Measurements from ENCODE around the gene NAGA. TPM values are rescaled to one million over a fixed set of nuclear protein-coding genes. Genes with fewer than 3 reads are reported as not detected.

The NAGA gene
- total RNA-seq, 4 donors from 2014 or later = 14.9 to 24.8 (median 19.9) TPM

DNA sequence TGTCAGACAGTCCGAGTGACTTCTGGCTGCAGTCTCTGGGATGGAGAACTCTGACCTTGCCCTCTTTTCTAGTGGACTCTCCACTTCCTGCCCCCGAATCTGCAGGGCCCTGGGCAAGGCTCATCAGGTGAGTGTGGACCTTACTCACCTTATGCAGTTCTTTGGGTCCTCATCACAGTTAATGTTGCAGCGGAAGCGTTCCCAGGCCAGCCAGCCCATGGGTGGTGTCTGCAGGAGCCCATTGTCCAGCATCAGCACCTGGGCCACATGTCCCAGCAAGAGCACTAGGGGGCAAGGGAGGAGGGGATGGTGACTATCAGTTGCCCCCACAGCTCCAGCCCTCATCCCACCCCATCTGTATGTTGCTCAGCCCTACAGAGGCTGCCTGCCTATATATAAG is 2.3 kb downstream of the NAGA start:
- H3K4me3 ChIP-seq = no peak overlapping the region
- H3K4me1 ChIP-seq = peaks cover 7 to 39% (median 12%) of the 10 kb centered on the region in 3 donors
- intact Hi-C loops (cut with DNase I) = no loop called here
- TF ChIP-seq, protein P1, sequence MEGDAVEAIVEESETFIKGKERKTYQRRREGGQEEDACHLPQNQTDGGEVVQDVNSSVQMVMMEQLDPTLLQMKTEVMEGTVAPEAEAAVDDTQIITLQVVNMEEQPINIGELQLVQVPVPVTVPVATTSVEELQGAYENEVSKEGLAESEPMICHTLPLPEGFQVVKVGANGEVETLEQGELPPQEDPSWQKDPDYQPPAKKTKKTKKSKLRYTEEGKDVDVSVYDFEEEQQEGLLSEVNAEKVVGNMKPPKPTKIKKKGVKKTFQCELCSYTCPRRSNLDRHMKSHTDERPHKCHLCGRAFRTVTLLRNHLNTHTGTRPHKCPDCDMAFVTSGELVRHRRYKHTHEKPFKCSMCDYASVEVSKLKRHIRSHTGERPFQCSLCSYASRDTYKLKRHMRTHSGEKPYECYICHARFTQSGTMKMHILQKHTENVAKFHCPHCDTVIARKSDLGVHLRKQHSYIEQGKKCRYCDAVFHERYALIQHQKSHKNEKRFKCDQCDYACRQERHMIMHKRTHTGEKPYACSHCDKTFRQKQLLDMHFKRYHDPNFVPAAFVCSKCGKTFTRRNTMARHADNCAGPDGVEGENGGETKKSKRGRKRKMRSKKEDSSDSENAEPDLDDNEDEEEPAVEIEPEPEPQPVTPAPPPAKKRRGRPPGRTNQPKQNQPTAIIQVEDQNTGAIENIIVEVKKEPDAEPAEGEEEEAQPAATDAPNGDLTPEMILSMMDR (IDR thresholded peaks at IDR 0.05) = no peak
- no peak for TF ChIP-seq POLR2A (IDR thresholded peaks at IDR 0.05)
- no peak for DNase-seq
- peaks cover 11 to 54% (median 14%) of the 10 kb centered on the region in 3 donors for H3K36me3 ChIP-seq
- H3K27me3 ChIP-seq = no peaks in the 10 kb centered on the region
- WGBS, 2 donors = 100% methylated on average over 2 of the region's 4 CpGs; no CpG with 5 or more reads in 1 of the 2 donors
- no peaks in the 10 kb centered on the region for H3K9me3 ChIP-seq
- no peak overlapping the region for H3K27ac ChIP-seq

DNA sequence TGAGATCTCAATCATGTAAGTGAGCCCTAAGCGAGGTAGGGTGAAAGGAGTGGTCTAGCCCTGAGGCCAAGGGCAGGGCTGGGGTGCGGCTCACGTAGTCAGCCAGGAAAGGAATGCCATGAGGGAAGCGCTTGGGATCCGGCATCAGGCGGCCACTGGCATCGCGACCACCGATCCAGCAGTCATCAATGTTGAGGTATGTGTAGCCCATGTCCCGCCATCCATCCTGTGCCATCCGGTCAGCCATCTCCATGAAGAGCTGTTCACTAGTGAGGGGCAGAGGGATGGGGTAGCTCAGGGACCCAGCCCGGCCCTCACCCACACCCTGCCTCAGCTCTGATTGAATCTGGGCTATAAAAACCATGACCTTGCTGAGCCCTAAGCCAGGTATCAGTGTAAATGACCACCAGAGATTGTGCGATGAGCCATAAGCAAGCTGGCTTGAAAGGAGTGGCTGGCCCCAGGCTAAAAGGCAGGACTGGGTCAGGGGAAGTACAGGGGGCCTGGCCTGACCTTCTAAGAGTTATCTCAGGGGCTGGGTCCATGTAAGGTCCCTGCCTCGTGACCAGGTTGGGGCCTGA is 2.9 kb downstream of the NAGA start:
- H3K4me1 ChIP-seq = peaks cover 7 to 38% (median 12%) of the 10 kb centered on the region in 3 donors
- no peaks in the 10 kb centered on the region for H3K9me3 ChIP-seq
- no peak overlapping the region for H3K4me3 ChIP-seq
- H3K27ac ChIP-seq = no peak overlapping the region
- no peaks in the 10 kb centered on the region for H3K27me3 ChIP-seq
- intact Hi-C loops (cut with DNase I) = no loop called here
- DNase-seq = no peak
- 77 to 100% methylated on average over 2 to 12 of the region's 14 CpGs for WGBS, 2 donors
- no peak for TF ChIP-seq POLR2A (IDR thresholded peaks at IDR 0.05)
- TF ChIP-seq, protein P1 (IDR thresholded peaks at IDR 0.05) = no peak
- H3K36me3 ChIP-seq = peaks cover 11 to 60% (median 14%) of the 10 kb centered on the region in 3 donors

- TF ChIP-seq, protein P1 (IDR thresholded peaks at IDR 0.05) = no peak
- no peak for TF ChIP-seq POLR2A (IDR thresholded peaks at IDR 0.05)
- peaks cover 7 to 31% (median 12%) of the 10 kb centered on the region in 3 donors for H3K4me1 ChIP-seq
- no peaks in the 10 kb centered on the region for H3K27me3 ChIP-seq
- no peak for DNase-seq
- H3K36me3 ChIP-seq = peaks cover 17 to 68% (median 21%) of the 10 kb centered on the region in 3 donors
- no peak overlapping the region for H3K27ac ChIP-seq
- H3K9me3 ChIP-seq = no peaks in the 10 kb centered on the region
- 97% methylated on average over 10 of the region's 10 CpGs; no CpG with 5 or more reads in 1 of the 2 donors for WGBS, 2 donors
- intact Hi-C loops (cut with DNase I) = no loop called here
- no peak overlapping the region for H3K4me3 ChIP-seq
Observed at GRCh38 chr22:42066937-42067336, 3.7 kb downstream of the NAGA start.

GRCh38 chr22:42066126-42066761 is 4.4 kb downstream of the NAGA start:
- Histone ChIP-seq H3K36me3 (peaks cover 21 to 75% (median 23%) of the 10 kb centered on the region in 3 donors), H3K4me3 (no peak overlapping the region), H3K4me1 (peaks cover 7 to 24% (median 9%) of the 10 kb centered on the region in 3 donors), H3K27ac (no peak overlapping the region), H3K27me3 (no peaks in the 10 kb centered on the region), H3K9me3 (no peaks in the 10 kb centered on the region)
- no peak for DNase-seq
- TF ChIP-seq POLR2A (IDR thresholded peaks at IDR 0.05) = no peak
- TF ChIP-seq, protein P1 (IDR thresholded peaks at IDR 0.05) = no peak
- 92 to 100% methylated on average over 3 to 6 of the region's 7 CpGs for WGBS, 2 donors
- intact Hi-C loops (cut with DNase I) = no loop called here

DNA sequence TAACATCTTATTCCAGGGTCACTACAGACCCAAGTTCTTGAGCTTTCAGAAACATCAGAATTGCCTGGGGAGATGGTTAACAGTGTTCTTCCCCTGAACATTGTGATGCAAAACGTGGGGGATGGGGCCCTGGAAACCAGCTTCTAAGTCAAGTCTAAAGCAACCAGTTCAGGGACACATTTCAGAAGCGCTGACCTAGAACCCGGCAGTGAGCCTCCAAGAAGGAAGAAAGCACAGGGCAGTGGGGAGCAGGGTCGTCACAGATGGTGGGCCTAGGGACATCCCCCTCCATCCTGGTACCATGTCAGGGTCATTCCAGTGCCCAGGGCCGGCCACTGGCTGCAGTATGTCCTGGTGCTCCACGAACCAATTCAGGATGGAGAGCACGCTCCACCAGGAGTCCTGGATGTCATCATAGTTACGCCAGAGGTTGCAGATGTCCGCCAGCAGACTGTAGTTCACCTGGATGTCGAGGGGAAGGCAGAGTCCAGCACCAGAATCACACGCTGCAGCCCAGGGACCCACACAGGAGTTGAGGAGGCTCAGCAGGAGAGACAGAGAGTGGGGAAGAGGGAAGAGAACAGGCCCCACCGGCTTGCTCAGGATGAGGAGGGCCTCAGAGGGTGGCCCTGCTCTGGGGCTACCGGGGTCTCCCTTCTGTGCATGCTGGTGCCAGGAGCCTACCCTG is 5.0 kb downstream of the NAGA start:
- H3K4me1 ChIP-seq = peaks cover 7 to 19% (median 9%) of the 10 kb centered on the region in 3 donors
- no peaks in the 10 kb centered on the region for H3K27me3 ChIP-seq
- no peak overlapping the region for H3K27ac ChIP-seq
- DNase-seq = no peak
- intact Hi-C loops (cut with DNase I) = no loop called here
- H3K36me3 ChIP-seq = peaks cover 25 to 81% (median 30%) of the 10 kb centered on the region in 3 donors
- no peak overlapping the region for H3K4me3 ChIP-seq
- no peaks in the 10 kb centered on the region for H3K9me3 ChIP-seq
- WGBS, 2 donors = 88 to 95% methylated on average over 6 to 10 of the region's 13 CpGs
- no peak for TF ChIP-seq POLR2A (IDR thresholded peaks at IDR 0.05)
- TF ChIP-seq, protein P1 (IDR thresholded peaks at IDR 0.05) = no peak
